ENCODE results near the gene DEGS2. TPM values are rescaled to one million over a fixed set of nuclear protein-coding genes. Genes with fewer than 3 reads are reported as not detected.
"Not testable (repeated sequence)": the region's sequence is repeated elsewhere in the genome, so short reads cannot be mapped to it uniquely, and the experiment has no call there.

The DEGS2 gene
- total and polyA plus RNA-seq, 2 donors (not counting 1 experiment from before 2014, with no cell fraction given) = 0.82 to 6.4 TPM

DNA sequence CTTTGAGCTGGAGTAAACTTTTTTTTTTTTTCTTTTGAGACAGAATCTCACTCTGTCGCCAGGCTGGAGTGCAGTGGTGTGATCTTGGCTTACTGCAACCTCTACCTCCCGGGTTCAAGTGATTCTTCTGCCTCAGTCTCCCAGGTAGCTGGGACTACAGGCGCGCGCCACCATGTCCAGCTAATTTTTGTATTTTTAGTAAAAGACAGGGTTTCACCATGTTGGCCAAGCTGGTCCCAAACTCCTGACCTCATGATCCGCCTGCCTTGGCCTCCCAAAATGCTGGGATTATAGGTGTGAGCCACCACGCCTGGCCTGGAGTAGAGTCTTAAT, 45.4 kb upstream of the DEGS2 start:
- CTCF ChIA-PET = interaction anchor here (0.8 kb wide), 1 partner anchor 14 kb away, joined by 3 read pairs; no protein-coding TSS in a partner anchor
- H3K27me3 ChIP-seq (replicated peaks in 1 of 4; ENCODE audit: control extremely low read depth in 1 of 4, control insufficient read depth in 3 of 4, insufficient read depth in 4 of 4, low read length in 3 of 4); H3K4me1 Mint-ChIP-seq; intact Hi-C loops (cut with micrococcal nuclease); H4K20me1 ChIP-seq (ENCODE audit: control insufficient read depth, insufficient read depth, low read length, poor library complexity, severe bottlenecking); H3K9me3 Mint-ChIP-seq (ENCODE audit: insufficient read depth); H3K27me3 Mint-ChIP-seq; H3K4me3 ChIP-seq (ENCODE audit: control extremely low read depth in 1 of 5, extremely low read depth in 1 of 5, insufficient read depth in 1 of 5, low read depth in 2 of 5, low read length in 4 of 5); H3K27ac ChIP-seq (ENCODE audit: low read length in 2 of 2); H3K79me2 ChIP-seq (ENCODE audit: control insufficient read depth, insufficient read depth, low read length); POLR2A ChIA-PET; H3K27ac Mint-ChIP-seq; H3K9me3 ChIP-seq (ENCODE audit: control extremely low read depth in 1 of 3, control insufficient read depth in 2 of 3, insufficient read depth in 1 of 3, low read length in 2 of 3); H2AFZ ChIP-seq (ENCODE audit: insufficient read depth, low read depth, low read length, poor library complexity, severe bottlenecking); H3K36me3 ChIP-seq (replicated peaks in 1 of 2; ENCODE audit: control extremely low read depth in 1 of 2, control insufficient read depth in 1 of 2, extremely low read depth in 1 of 2, insufficient read depth in 2 of 2, low read length in 1 of 2); H3K4me3 Mint-ChIP-seq; H3K4me2 ChIP-seq (replicated peaks; ENCODE audit: low read depth, low read length, poor library complexity, severe bottlenecking); H3K4me1 ChIP-seq (ENCODE audit: control insufficient read depth in 2 of 2, insufficient read depth in 2 of 2, low read length in 2 of 2); H3K9ac ChIP-seq (ENCODE audit: low read length); ATAC-seq (ENCODE audit: low read depth); DNase-seq: not testable (repeated sequence)
- 84% methylated on average over 5 of the region's 7 CpGs for WGBS (ENCODE audit: insufficient coverage)

DNA sequence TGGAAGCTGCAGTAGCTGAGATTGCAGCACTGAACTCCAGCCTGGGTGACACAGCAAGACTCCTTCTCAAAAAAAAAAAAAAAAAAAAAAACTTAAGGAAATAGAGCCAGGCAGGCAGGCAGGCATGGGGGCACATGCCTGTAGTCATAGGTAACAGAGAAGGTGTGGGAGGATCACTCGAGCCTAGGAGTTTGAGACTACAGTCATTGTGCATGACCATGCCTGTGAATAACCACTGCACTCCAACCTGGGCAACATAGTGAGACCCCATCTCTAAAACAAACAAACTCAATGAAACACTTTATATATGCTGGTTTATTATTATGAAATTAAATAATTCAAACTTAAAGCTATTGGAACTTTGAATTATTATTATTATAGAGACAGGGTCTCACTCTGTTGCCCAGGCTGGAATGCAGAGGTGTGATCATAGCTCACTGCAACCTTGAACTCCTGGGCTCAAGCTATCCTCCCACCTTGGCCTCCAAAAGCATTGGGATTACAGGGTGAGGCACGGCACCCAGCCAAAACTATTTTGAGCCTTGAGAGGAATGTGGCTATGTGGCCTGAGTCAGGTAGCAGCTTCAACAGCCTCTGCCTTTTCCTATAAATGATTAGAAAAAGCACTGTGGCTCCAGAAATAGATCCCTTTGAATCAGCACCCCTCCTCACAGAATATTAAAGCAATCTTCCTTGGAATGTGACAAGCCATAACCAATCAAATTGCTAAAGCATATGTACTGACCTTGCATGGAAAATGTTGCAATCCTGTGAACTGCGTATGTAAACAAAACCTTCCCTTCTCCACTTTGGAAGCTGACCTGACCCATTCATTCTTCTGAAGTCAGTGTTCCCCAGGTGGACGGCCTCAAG, 44.8 kb upstream of the DEGS2 start:
- intact Hi-C loops (cut with micrococcal nuclease) = no loop called here

More for the DNA sequence above, 44.8 kb upstream of the DEGS2 start:
- ATAC-seq (ENCODE audit: low read depth) (no peak), DNase-seq (no peak)
- Histone ChIP-seq H4K20me1 (ENCODE audit: control insufficient read depth, insufficient read depth, low read length, poor library complexity, severe bottlenecking) (no peaks in the 10 kb centered on the region), H3K4me3 (ENCODE audit: control extremely low read depth in 1 of 5, extremely low read depth in 1 of 5, insufficient read depth in 1 of 5, low read depth in 2 of 5, low read length in 4 of 5) (no peak overlapping the region), H3K27ac (ENCODE audit: low read length in 2 of 2) (no peak overlapping the region), H3K9me3 (ENCODE audit: control extremely low read depth in 1 of 3, control insufficient read depth in 2 of 3, insufficient read depth in 1 of 3, low read length in 2 of 3) (peaks cover 0 to 3% (median 0%) of the 10 kb centered on the region in 3 donors), H3K4me2 (replicated peaks; ENCODE audit: low read depth, low read length, poor library complexity, severe bottlenecking) (no peak overlapping the region), H3K4me1 (ENCODE audit: control insufficient read depth in 2 of 2, insufficient read depth in 2 of 2, low read length in 2 of 2) (no peaks in the 10 kb centered on the region), H3K27me3 (replicated peaks in 1 of 4; ENCODE audit: control extremely low read depth in 1 of 4, control insufficient read depth in 3 of 4, insufficient read depth in 4 of 4, low read length in 3 of 4) (no peaks in the 10 kb centered on the region), H3K9ac (ENCODE audit: low read length) (no peak overlapping the region), H3K36me3 (replicated peaks in 1 of 2; ENCODE audit: control extremely low read depth in 1 of 2, control insufficient read depth in 1 of 2, extremely low read depth in 1 of 2, insufficient read depth in 2 of 2, low read length in 1 of 2) (no peaks in the 10 kb centered on the region), H3K79me2 (ENCODE audit: control insufficient read depth, insufficient read depth, low read length) (no peaks in the 10 kb centered on the region), H2AFZ (ENCODE audit: insufficient read depth, low read depth, low read length, poor library complexity, severe bottlenecking) (no peak overlapping the region)
- TF ChIP-seq, protein P1, sequence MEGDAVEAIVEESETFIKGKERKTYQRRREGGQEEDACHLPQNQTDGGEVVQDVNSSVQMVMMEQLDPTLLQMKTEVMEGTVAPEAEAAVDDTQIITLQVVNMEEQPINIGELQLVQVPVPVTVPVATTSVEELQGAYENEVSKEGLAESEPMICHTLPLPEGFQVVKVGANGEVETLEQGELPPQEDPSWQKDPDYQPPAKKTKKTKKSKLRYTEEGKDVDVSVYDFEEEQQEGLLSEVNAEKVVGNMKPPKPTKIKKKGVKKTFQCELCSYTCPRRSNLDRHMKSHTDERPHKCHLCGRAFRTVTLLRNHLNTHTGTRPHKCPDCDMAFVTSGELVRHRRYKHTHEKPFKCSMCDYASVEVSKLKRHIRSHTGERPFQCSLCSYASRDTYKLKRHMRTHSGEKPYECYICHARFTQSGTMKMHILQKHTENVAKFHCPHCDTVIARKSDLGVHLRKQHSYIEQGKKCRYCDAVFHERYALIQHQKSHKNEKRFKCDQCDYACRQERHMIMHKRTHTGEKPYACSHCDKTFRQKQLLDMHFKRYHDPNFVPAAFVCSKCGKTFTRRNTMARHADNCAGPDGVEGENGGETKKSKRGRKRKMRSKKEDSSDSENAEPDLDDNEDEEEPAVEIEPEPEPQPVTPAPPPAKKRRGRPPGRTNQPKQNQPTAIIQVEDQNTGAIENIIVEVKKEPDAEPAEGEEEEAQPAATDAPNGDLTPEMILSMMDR (IDR thresholded peaks at IDR 0.05) = no peak
- no peak for TF ChIP-seq EZH2 (IDR thresholded peaks at IDR 0.05; ENCODE audit: borderline replicate concordance, insufficient read depth, low read depth, low read length, poor library complexity, severe bottlenecking)
- Mint-ChIP-seq H3K4me1 (no peaks in the 10 kb centered on the region), H3K9me3 (ENCODE audit: insufficient read depth) (no peaks in the 10 kb centered on the region), H3K27ac (no peak overlapping the region), H3K4me3 (no peak overlapping the region), H3K27me3 (no peaks in the 10 kb centered on the region)
- POLR2A ChIA-PET = interaction anchor here (0.7 kb wide), 1 partner anchor 56 kb away, joined by 5 read pairs; no protein-coding TSS in a partner anchor
- WGBS (ENCODE audit: insufficient coverage) = 83% methylated on average over 1 of the region's 4 CpGs
- CTCF ChIA-PET = interaction anchor here (0.5 to 1.2 kb wide), 4 partner anchors 14 to 222 kb away, joined by 3 to 4 read pairs (median 4); no protein-coding TSS in a partner anchor

All from B cell (primary cell).